AG04449 (cell line): ENCODE measurements around the gene JDP2.
A peak's percentile ranks its signal among the peaks of the same experiment; 100 is the strongest.

Source experiments
- CTCF ChIA-PET: fragments of 350-600 bp; formaldehyde crosslinking; extraction: SDS; loops from one replicate; lab custom pipeline; 2021; ENCODE audit warnings: antibody characterized with exemption; lab: Yijun Ruan, JAX
- POLR2A ChIA-PET: fragments of 400-600, 350-600 bp; formaldehyde crosslinking; extraction: SDS; loops from one replicate; lab custom pipeline; 2020; ENCODE audit warnings: antibody characterized with exemption, inconsistent platforms; lab: Yijun Ruan, JAX
- DNase-seq: peaks from one replicate; pipeline ENCODE4 v3.0.0-alpha.2; 2010; ENCODE audit warnings: low read depth, low spot score
- H3K4me3 ChIP-seq: 2 replicates; pipeline ENCODE4 v1.5.1; 2011; ENCODE audit warnings: low read depth, mild to moderate bottlenecking, control low read depth, low read length
- TF ChIP-seq, protein P1 (sequence below): IDR thresholded peaks from one replicate; pipeline ENCODE4 v1.5.1; 2011; ENCODE audit warnings: mild to moderate bottlenecking, moderate library complexity, low read length, control low read depth, inconsistent platforms; ENCODE audit not compliant: insufficient read depth; ENCODE audit errors: missing control alignments

The JDP2 gene

GRCh38 chr14:75428230-75429104 lies 645 bp downstream of the JDP2 start:
- DNase-seq = no peak
- CTCF ChIA-PET = interaction anchor here (1.3 to 1.6 kb wide), 2 partner anchors 10 to 132 kb away, joined by 3 to 6 read pairs; no protein-coding TSS in a partner anchor
- POLR2A ChIA-PET = interaction anchor here (1.0 to 1.6 kb wide), 2 partner anchors 9 to 25 kb away, joined by 4 to 8 read pairs; no protein-coding TSS in a partner anchor
- TF ChIP-seq, protein P1, sequence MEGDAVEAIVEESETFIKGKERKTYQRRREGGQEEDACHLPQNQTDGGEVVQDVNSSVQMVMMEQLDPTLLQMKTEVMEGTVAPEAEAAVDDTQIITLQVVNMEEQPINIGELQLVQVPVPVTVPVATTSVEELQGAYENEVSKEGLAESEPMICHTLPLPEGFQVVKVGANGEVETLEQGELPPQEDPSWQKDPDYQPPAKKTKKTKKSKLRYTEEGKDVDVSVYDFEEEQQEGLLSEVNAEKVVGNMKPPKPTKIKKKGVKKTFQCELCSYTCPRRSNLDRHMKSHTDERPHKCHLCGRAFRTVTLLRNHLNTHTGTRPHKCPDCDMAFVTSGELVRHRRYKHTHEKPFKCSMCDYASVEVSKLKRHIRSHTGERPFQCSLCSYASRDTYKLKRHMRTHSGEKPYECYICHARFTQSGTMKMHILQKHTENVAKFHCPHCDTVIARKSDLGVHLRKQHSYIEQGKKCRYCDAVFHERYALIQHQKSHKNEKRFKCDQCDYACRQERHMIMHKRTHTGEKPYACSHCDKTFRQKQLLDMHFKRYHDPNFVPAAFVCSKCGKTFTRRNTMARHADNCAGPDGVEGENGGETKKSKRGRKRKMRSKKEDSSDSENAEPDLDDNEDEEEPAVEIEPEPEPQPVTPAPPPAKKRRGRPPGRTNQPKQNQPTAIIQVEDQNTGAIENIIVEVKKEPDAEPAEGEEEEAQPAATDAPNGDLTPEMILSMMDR = no peak
- H3K4me3 ChIP-seq = peak overlapping the region; percentile 77

- POLR2A ChIA-PET = interaction anchor here (1.0 to 1.8 kb wide), 4 partner anchors 11 to 41 kb away, joined by 3 to 6 read pairs (median 4); no protein-coding TSS in a partner anchor
- no peak for DNase-seq
- TF ChIP-seq, protein P1 = no peak
- CTCF ChIA-PET = interaction anchor here (0.9 to 1.6 kb wide), 4 partner anchors 9 to 59 kb away, joined by 3 to 6 read pairs (median 4); no protein-coding TSS in a partner anchor
- peak overlapping the region; percentile 77 for H3K4me3 ChIP-seq
Observed at GRCh38 chr14:75429562-75429961, 1.7 kb downstream of the JDP2 start.

- no peak for DNase-seq
- ChIA-PET POLR2A (interaction anchor here (1.0 to 1.8 kb wide), 4 partner anchors 10 to 41 kb away, joined by 3 to 6 read pairs (median 4); no protein-coding TSS in a partner anchor), CTCF (interaction anchor here (0.9 to 1.6 kb wide), 4 partner anchors 8 to 59 kb away, joined by 3 to 6 read pairs (median 4); no protein-coding TSS in a partner anchor)
- H3K4me3 ChIP-seq = peak overlapping the region; percentile 77
- TF ChIP-seq, protein P1 = no peak
Observed at GRCh38 chr14:75430116-75430515, 2.3 kb downstream of the JDP2 start.

DNA sequence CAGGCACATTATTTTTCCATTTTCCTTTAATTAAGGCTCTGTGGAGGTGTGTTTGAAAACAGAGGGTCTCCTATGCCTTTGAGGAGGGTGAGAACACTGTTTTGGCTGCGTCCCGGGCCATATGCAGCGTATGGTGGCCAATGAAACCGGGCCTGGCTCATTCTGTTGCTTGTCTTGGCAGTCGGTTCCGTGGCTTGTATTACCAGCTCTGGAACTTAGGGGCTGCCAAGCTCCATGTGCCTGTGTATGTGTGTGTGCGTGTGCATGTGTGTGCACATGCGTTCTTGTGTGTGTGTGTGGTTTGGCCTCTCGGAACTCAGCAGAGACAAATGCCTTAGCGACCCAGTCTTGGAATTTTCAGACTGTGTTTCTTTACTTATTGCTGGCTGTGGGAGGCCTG lies 2.7 kb downstream of the JDP2 start:
- no peak for DNase-seq
- ChIA-PET CTCF (interaction anchor here (0.9 to 1.4 kb wide), 4 partner anchors 13 to 58 kb away, joined by 3 to 6 read pairs (median 4); no protein-coding TSS in a partner anchor), POLR2A (interaction anchor here (1.0 to 1.8 kb wide), 4 partner anchors 10 to 40 kb away, joined by 3 to 6 read pairs (median 4); no protein-coding TSS in a partner anchor)
- H3K4me3 ChIP-seq = peak overlapping the region; percentile 77
- TF ChIP-seq, protein P1 = peak; percentile 4

- CTCF ChIA-PET = interaction anchor here (1.4 kb wide), 2 partner anchors 18 to 58 kb away, joined by 5 to 6 read pairs; no protein-coding TSS in a partner anchor
- peak overlapping the region; percentile 77 for H3K4me3 ChIP-seq
- POLR2A ChIA-PET = interaction anchor here (1.3 to 1.8 kb wide), 2 partner anchors 9 to 21 kb away, joined by 3 to 6 read pairs; no protein-coding TSS in a partner anchor
- DNase-seq = no peak
- TF ChIP-seq, protein P1 = no peak
Observed at GRCh38 chr14:75430976-75431375, 3.2 kb downstream of the JDP2 start.

DNA sequence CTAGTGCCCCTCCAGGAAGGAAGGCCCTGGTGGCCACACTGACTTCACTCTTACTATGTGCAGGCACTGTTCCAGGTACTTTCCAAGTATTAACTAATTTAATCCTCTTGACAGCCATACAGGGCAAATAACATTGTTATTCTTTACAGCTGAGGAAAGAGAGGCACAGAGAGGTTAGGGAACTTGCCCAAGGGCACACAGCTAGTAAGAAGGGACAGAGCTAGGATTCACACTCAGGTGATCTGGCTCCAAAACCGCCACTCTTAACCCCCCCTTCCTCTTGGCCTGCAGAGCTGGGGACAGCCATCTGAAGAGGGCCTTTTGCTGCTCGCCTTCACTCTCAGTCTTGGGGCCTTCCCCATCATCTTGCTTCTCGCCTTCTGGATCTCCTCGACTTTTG lies 4.0 kb downstream of the JDP2 start:
- CTCF ChIA-PET = interaction anchor here (0.7 to 2.9 kb wide), 3 partner anchors 11 to 117 kb away, joined by 3 to 13 read pairs (median 6); no protein-coding TSS in a partner anchor
- TF ChIP-seq, protein P1 = no peak
- POLR2A ChIA-PET = no interaction called here
- no peak for DNase-seq
- no peak overlapping the region for H3K4me3 ChIP-seq
